UCSD-AML1 (cell line): Measurements from ENCODE around the gene EREG.

Source experiments
- DNase-seq: peaks from one replicate; lab custom pipeline; 2025; ENCODE audit not compliant: unreplicated experiment; lab: John Stamatoyannopoulos, UW

The EREG gene

GRCh38 chr4:74364652-74365491 is at the start of gene EREG:
EREG (plus strand) TSS chr4:74365145; CDS start chr4:74365309, 164 bp downstream.
- no peak for DNase-seq

GRCh38 chr4:74315376-74315775 is 49.6 kb upstream of the EREG start:
- DNase-seq, result no peak

- no peak for DNase-seq
Measured at GRCh38 chr4:74316397-74316796, 48.5 kb upstream of the EREG start.

- DNase-seq, result no peak
Measured at GRCh38 chr4:74317616-74318246, 47.2 kb upstream of the EREG start.

GRCh38 chr4:74318276-74318675 is 46.7 kb upstream of the EREG start:
- no peak for DNase-seq

GRCh38 chr4:74319470-74319869 is 45.5 kb upstream of the EREG start:
- no peak for DNase-seq

GRCh38 chr4:74320559-74321118 is 44.3 kb upstream of the EREG start:
- DNase-seq, result peak; percentile 39

GRCh38 chr4:74322301-74322700 is 42.6 kb upstream of the EREG start:
- DNase-seq, result no peak

GRCh38 chr4:74323663-74324062 is 41.3 kb upstream of the EREG start:
- no peak for DNase-seq

GRCh38 chr4:74324262-74324661 is 40.7 kb upstream of the EREG start:
- DNase-seq, result no peak

- DNase-seq, result no peak
Measured at GRCh38 chr4:74325886-74326285, 39.1 kb upstream of the EREG start.

- DNase-seq, result no peak
Measured at GRCh38 chr4:74327762-74328161, 37.2 kb upstream of the EREG start.

- DNase-seq, result no peak
Measured at GRCh38 chr4:74328501-74328900, 36.4 kb upstream of the EREG start.

GRCh38 chr4:74329307-74329706 is 35.6 kb upstream of the EREG start:
- DNase-seq, result no peak

- DNase-seq, result no peak
Measured at GRCh38 chr4:74330295-74330750, 34.6 kb upstream of the EREG start.

GRCh38 chr4:74331252-74331651 is 33.7 kb upstream of the EREG start:
- DNase-seq, result no peak

GRCh38 chr4:74331944-74332343 is 33.0 kb upstream of the EREG start:
- no peak for DNase-seq

- DNase-seq, result no peak
Measured at GRCh38 chr4:74334636-74335035, 30.3 kb upstream of the EREG start.

GRCh38 chr4:74335341-74336021 is 29.5 kb upstream of the EREG start:
- no peak for DNase-seq

- no peak for DNase-seq
Measured at GRCh38 chr4:74338792-74339333, 26.1 kb upstream of the EREG start.

GRCh38 chr4:74339501-74339900 is 25.4 kb upstream of the EREG start:
- DNase-seq, result no peak
